K562 (cell line): ENCODE data around the gene PGD. TPM values are rescaled to one million over a fixed set of nuclear protein-coding genes. Genes with fewer than 3 reads are reported as not detected.

Experiments
- ATAC-seq: fragments of 200-7000 bp; cut with Tn5 transposase; 3 replicates; pipeline ENCODE4 v1.9.1; 2020; ENCODE audit warnings: moderate library complexity
- BruUV-seq: library from RNA; stranded (reverse); fragments of 400-500 nt; replicated peaks from 2 replicates; lab custom pipeline; 2021; lab: Mats Ljungman, UMichigan
- CTCF ChIA-PET: fragments of 300-600 bp; formaldehyde crosslinking; extraction: SDS; loops from one replicate; lab custom pipeline; 2021; ENCODE audit warnings: low intra/inter-chr PET ratio; lab: Yijun Ruan, JAX
- POLR2A ChIA-PET: fragments of 300-600, 350-650 bp; sonication (Branson Sonifier 250); formaldehyde crosslinking; extraction: SDS; loops from one replicate; lab custom pipeline; 2021; ENCODE audit warnings: antibody characterized with exemption, inconsistent platforms; lab: Yijun Ruan, JAX
- DNase-seq, 4 experiments: peaks; one replicate each; pipeline versions ENCODE4 v3.0.0 to v3.0.0-alpha.2; 2011 to 2018; ENCODE audit warnings: low spot score in 3 of 4, mixed read lengths in 3 of 4; ENCODE audit errors: extremely low read depth in 1 of 4
- FAIRE-seq: peaks from 2 replicates; lab custom pipeline; 2011; peaks lifted over from hg19 to GRCh38; lab: Jason Lieb, UNC
- H2AFZ ChIP-seq: 2 replicates; pipeline ENCODE4 v1.6.0; 2011; ENCODE audit warnings: low read depth, low read length, control low read depth, inconsistent platforms
- H3K27ac ChIP-seq: fragments of 200-600 bp; 3 replicates; pipeline ENCODE4 v1.8.0; 2011; ENCODE audit warnings: low read depth, mild to moderate bottlenecking, control low read depth, inconsistent platforms, low read length, moderate library complexity, mixed read lengths; ENCODE audit errors: extremely low read depth
- H3K27me3 ChIP-seq, 2 experiments: fragments of 300-600 bp in 1 of 2; 2 replicates in 1 of 2; 3 replicates in 1 of 2; pipeline versions ENCODE4 v1.6.0 to v1.8.0; 2011; ENCODE audit warnings: inconsistent platforms in 2 of 2, low read length in 2 of 2, mild to moderate bottlenecking in 1 of 2, mixed read lengths in 1 of 2, moderate library complexity in 1 of 2; ENCODE audit not compliant: control insufficient read depth in 2 of 2, insufficient read depth in 2 of 2
- H3K36me3 ChIP-seq: fragments of 300-600 bp; 3 replicates; pipeline ENCODE4 v1.8.0; 2011; ENCODE audit warnings: mild to moderate bottlenecking, low read length, inconsistent platforms; ENCODE audit not compliant: control insufficient read depth, insufficient read depth
- H3K4me1 ChIP-seq, 2 experiments: fragments of 200-600 bp in 1 of 2; replicated peaks in 1 of 2; 2 replicates in 1 of 2; 3 replicates in 1 of 2; pipeline versions ENCODE4 v1.5.1 to v1.8.0; 2011; ENCODE audit warnings: inconsistent platforms in 2 of 2, low read length in 2 of 2, mild to moderate bottlenecking in 1 of 2, mixed read lengths in 1 of 2, moderate library complexity in 1 of 2; ENCODE audit not compliant: control insufficient read depth in 2 of 2, insufficient read depth in 2 of 2
- H3K4me2 ChIP-seq: 2 replicates; pipeline ENCODE4 v1.6.1; 2011; ENCODE audit warnings: low read length, control low read depth, inconsistent platforms, mixed read lengths; ENCODE audit not compliant: insufficient read depth
- H3K4me3 ChIP-seq: fragments of 200-600 bp; sonication (generic), shearing (Covaris generic); 2 replicates; pipeline ENCODE4 v1.5.1; 2016; ENCODE audit warnings: control low read depth, inconsistent platforms
- H3K79me2 ChIP-seq: fragments of 200-600 bp; 3 replicates; pipeline ENCODE4 v1.8.0; 2011; ENCODE audit warnings: low read length, inconsistent platforms; ENCODE audit not compliant: control insufficient read depth, insufficient read depth
- H3K9ac ChIP-seq, 2 experiments: 2 replicates each; pipeline versions ENCODE4 v1.6.0 to v1.6.1; 2011; ENCODE audit warnings: low read depth in 2 of 2, low read length in 2 of 2, control low read depth in 1 of 2, inconsistent platforms in 1 of 2, mild to moderate bottlenecking in 1 of 2, mixed read lengths in 1 of 2; ENCODE audit not compliant: insufficient read depth in 1 of 2
- H3K9me1 ChIP-seq: one replicate; pipeline ENCODE4 v1.6.0; 2011; ENCODE audit warnings: inconsistent platforms, mild to moderate bottlenecking, low read length, moderate library complexity; ENCODE audit not compliant: control insufficient read depth, insufficient read depth
- H3K9me3 ChIP-seq: replicated peaks from 2 replicates; pipeline ENCODE4 v1.5.1; 2011; ENCODE audit warnings: low read depth, low read length, inconsistent platforms; ENCODE audit not compliant: control insufficient read depth, insufficient read depth
- H4K20me1 ChIP-seq: replicated peaks from 2 replicates; pipeline ENCODE4 v1.6.1; 2011; ENCODE audit warnings: low read length, inconsistent platforms, mixed read lengths; ENCODE audit not compliant: control insufficient read depth, insufficient read depth
- POLR2G ChIP-seq: fragments of 200-400 bp; formaldehyde crosslinking; IDR thresholded peaks from 2 replicates; pipeline ENCODE4 v1.6.1; 2017; ENCODE audit warnings: low read depth, mild to moderate bottlenecking, antibody characterized with exemption, low read length, moderate library complexity
- PYGO2 ChIP-seq: fragments of 450-650 bp; IDR thresholded peaks from 2 replicates; pipeline ENCODE4 v1.6.1; 2016; ENCODE audit warnings: mild to moderate bottlenecking, missing genetic modification characterization, moderate library complexity, missing compliant biosample characterization
- ZKSCAN1 ChIP-seq: fragments of 150-350 bp; IDR thresholded peaks from 2 replicates; pipeline ENCODE4 v1.6.1; 2016; ENCODE audit warnings: low read depth, low read length
- WGBS: fragments of 100-300 bp; shearing (Covaris generic); methylation state at CpG from one replicate; pipeline ENCODE4 v1.1.6; 2016; ENCODE audit warnings: low coverage, mixed read lengths; ENCODE audit not compliant: insufficient coverage; ENCODE audit errors: missing lambda C conversion rate; 5-methylcytosine and 5-hydroxymethylcytosine counted together
- in situ Hi-C: fragments of 300-500 bp; cut with MboI; formaldehyde crosslinking; loops from 4 replicates; pipeline ENCODE4 v1.15.0; 2018; ENCODE audit warnings: inconsistent platforms, mixed read lengths
- intact Hi-C: fragments of 100-400 bp; cut with micrococcal nuclease; formaldehyde crosslinking; loops from 2 replicates; pipeline ENCODE4 v1.14.2; 2022
- polyA plus RNA-seq, 8 experiments: library from polyadenylated mRNA; depleted of rRNA in 4 of 8; stranded (reverse) in 5 of 8; unstranded in 3 of 8; fragments of >200 nt; fragmentation: Nextera tagmentation in 2 of 8; fragmentation: Illumina TruSeq in 1 of 8; extraction: Ambion mirVana in 2 of 8; extraction: Trizol in 1 of 8; gene quantifications; 2 replicates each; pipeline versions ENCODE4 v1.2.1 to v1.2.3, GENCODE V29; 2011 to 2014; ENCODE audit warnings: inconsistent platforms in 1 of 8, missing spikeins in 1 of 8
- total RNA-seq, 7 experiments: library from RNA; depleted of rRNA in 6 of 7; stranded (reverse); fragments of >200 nt in 6 of 7; fragmentation: Illumina TruSeq in 2 of 7; extraction: Trizol in 2 of 7; gene quantifications; 2 replicates each; pipeline versions ENCODE4 v1.2.1 to v1.2.3, GENCODE V29; 2011 to 2021; ENCODE audit warnings: low replicate concordance in 1 of 7
- TF ChIP-seq, protein P1 (sequence below): sonication (generic); formaldehyde crosslinking; IDR thresholded peaks from 2 replicates; pipeline ENCODE4 v1.9.0; 2022; ENCODE audit warnings: mild to moderate bottlenecking, missing genetic modification reagents

Gene PGD
- total and polyA plus RNA-seq, 9 of the 15 experiments (the other 6 are each of a cell fraction or from before 2014, with no cell fraction given): 177 to 542 (median 270) TPM

DNA sequence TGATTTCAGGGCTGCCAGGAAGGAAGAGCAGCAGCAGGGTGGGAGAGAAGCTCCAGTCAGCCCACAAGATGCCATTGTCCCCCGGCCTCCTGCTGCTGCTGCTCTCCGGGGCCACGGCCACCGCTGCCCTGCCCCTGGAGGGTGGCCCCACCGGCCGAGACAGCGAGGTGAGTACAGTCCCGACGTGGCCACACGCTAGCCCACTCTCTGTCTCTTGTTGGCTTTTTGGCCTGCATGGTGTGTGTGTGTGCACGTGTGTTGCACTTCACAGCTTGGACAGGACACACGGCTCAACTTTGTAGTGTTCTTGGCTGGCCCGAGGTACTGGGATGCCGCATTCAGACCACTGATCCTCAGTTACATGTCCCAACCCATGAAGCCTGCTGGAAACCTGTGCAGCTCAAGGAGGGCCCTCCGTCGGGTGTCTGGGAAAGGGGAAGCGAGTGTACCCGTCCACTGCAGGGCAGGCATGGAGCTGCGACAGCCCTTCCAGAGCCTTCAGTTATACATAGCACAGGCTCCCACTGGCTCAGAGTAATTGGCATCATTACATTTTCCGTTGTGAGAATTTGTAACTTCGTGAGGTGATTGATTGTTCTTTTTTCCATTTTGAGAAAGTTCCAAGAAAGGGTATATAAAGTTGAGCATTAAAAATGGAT, 51.4 kb downstream of the PGD start:
- CTCF ChIA-PET: no interaction called here
- Histone ChIP-seq H3K36me3 (no peaks in the 10 kb centered on the region; the same call in 2 of the 3 replicates), H3K4me2 (no peak overlapping the region), H3K4me1 (peaks cover 0 to 7% of the 10 kb centered on the region in 2 experiments; a peak in 1 of 5 replicates), H3K27me3 (no peaks in the 10 kb centered on the region), H3K9ac (peak overlapping the region in 1 of 2 experiments; percentile 18; a peak in 1 of 4 replicates), H2AFZ (no peak overlapping the region), H3K27ac (no peak overlapping the region), H3K79me2 (no peaks in the 10 kb centered on the region), H3K9me3 (no peaks in the 10 kb centered on the region; the same call in 1 of the 2 replicates), H4K20me1 (no peaks in the 10 kb centered on the region), H3K9me1 (no peaks in the 10 kb centered on the region)
- 63% methylated on average over 21 of the region's 21 CpGs for WGBS
- POLR2A ChIA-PET: interaction anchor here (0.6 to 2.9 kb wide), 5 partner anchors 12 to 1347 kb away, joined by 3 to 9 read pairs (median 3); partner anchors contain the start of gene PGD
- BruUV-seq: no TSS peak
- peak; percentile 59 for ATAC-seq
- intact Hi-C loops: no loop called here
- in situ Hi-C loops: no loop called here
- no peak for DNase-seq
- no peak for FAIRE-seq
- TF ChIP-seq, protein P1, sequence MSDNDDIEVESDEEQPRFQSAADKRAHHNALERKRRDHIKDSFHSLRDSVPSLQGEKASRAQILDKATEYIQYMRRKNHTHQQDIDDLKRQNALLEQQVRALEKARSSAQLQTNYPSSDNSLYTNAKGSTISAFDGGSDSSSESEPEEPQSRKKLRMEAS (CRISPR knock-in tag): 0 out of 2 replicates have a peak, but pooled peaks have one; percentile 15
- TF ChIP-seq ZKSCAN1: no peak
- TF ChIP-seq POLR2G: peak; percentile 70
- TF ChIP-seq, all 486 proteins: peak for 2
- no peak overlapping the region for H3K4me3 ChIP-seq

DNA sequence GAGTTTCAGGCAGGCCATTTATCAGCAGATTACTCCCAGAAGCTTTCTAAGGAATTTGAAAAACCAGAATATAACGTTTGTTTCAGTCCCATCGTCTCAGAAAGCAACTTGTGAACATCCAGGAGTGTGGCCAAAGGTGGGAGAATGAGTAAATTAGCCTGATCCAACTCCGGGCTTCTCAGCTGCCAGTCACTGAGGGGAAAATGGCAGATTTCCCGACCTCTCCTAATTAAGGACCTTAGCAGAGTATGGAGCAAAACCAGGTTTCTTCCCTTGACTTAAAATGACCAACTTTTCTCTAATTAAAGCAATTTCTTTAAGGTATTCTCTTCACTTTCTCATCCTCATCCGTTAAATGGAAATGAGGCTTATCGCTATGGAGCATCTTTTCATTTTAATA, 52.0 kb downstream of the PGD start:
- 39% methylated on average over 6 of the region's 6 CpGs for WGBS
- H3K9me3 ChIP-seq: no peaks in the 10 kb centered on the region; the same call in 1 of the 2 replicates
- H4K20me1 ChIP-seq: no peaks in the 10 kb centered on the region
- H3K4me3 ChIP-seq: no peak overlapping the region
- peaks cover 0 to 7% of the 10 kb centered on the region in 2 experiments; a peak in 1 of 5 replicates for H3K4me1 ChIP-seq
- ATAC-seq (no peak), FAIRE-seq (no peak), DNase-seq (no peak)
- H3K9ac ChIP-seq: no peak overlapping the region
- no peaks in the 10 kb centered on the region for H3K79me2 ChIP-seq
- no peaks in the 10 kb centered on the region for H3K27me3 ChIP-seq
- TF ChIP-seq PYGO2: no peak
- H3K36me3 ChIP-seq: no peaks in the 10 kb centered on the region; the same call in 2 of the 3 replicates
- CTCF ChIA-PET: no interaction called here
- intact Hi-C loops (no loop called here), in situ Hi-C loops (no loop called here)
- no peak overlapping the region for H3K4me2 ChIP-seq
- H2AFZ ChIP-seq: no peak overlapping the region
- POLR2A ChIA-PET: interaction anchor here (2.9 kb wide), 1 partner anchor 17 kb away, joined by 9 read pairs; no protein-coding TSS in a partner anchor
- no TSS peak for BruUV-seq
- H3K9me1 ChIP-seq: no peaks in the 10 kb centered on the region
- no peak overlapping the region for H3K27ac ChIP-seq
